ENCODE measurements around the gene TMC7.

The TMC7 gene

DNA sequence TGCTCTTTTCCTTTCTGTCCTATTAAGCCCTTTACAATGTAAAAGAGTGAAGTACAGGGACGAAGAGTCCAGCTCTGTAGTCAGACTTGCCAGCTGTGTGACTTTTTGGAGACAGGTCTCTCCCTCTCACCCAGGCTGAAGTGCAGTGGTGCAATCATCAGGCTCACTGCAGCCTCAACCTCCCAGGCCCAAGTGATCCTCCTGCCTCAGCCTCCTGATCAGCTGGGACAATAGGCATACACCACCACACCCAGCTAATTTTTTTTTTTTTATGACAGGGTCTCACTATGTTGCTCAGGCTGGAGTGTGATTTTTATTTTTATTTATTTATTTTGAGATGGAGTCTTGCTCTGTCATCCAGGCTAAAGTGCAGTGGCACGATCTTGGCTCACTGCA, 122.9 kb downstream of the TMC7 start:
- TF ChIP-seq, protein P1, sequence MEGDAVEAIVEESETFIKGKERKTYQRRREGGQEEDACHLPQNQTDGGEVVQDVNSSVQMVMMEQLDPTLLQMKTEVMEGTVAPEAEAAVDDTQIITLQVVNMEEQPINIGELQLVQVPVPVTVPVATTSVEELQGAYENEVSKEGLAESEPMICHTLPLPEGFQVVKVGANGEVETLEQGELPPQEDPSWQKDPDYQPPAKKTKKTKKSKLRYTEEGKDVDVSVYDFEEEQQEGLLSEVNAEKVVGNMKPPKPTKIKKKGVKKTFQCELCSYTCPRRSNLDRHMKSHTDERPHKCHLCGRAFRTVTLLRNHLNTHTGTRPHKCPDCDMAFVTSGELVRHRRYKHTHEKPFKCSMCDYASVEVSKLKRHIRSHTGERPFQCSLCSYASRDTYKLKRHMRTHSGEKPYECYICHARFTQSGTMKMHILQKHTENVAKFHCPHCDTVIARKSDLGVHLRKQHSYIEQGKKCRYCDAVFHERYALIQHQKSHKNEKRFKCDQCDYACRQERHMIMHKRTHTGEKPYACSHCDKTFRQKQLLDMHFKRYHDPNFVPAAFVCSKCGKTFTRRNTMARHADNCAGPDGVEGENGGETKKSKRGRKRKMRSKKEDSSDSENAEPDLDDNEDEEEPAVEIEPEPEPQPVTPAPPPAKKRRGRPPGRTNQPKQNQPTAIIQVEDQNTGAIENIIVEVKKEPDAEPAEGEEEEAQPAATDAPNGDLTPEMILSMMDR (conservative IDR thresholded peaks at IDR 0.05; ENCODE audit: control insufficient read depth, insufficient read depth, low read depth, low read length), result no peak

DNA sequence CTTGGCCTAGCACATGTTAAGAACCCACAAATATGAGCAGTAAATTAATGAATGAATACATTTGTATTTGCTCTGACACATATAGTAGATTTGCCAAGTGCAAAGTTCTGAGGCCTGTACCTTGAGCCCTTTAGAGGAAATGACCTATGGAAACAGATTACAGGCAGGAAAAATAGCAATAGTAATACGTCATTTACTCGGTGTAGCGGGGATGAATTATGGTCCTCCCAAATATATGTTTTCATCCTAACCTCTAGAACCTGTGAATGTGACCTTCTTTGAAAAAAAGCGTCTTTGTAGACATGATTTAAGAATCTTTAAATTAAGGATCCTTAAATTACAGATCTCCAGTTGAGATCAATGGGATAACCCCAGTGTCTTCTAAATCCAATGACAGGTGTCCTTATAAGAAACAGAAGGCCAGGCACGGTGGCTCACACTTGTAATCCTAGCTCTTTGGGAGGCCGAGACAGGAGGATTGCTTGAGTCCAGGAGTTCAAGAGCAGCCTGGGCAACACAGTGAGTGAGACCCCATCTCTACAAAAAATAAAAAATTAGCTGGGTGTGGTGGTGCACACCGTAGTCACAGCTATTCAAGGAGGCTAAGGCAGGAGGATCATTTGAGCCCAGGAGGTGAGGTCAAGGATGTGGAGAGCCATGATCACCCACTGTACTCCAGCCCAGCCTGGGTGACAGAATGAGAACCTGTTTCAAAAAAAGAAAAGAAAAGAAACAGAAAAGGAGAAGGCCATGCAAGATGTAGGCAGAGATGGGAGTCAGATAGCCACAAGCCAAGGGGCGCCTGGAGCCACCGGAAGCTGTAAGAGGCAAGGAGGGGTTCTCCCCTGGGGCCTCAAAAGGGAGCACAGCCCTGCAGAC, 124.9 kb downstream of the TMC7 start:
- TF ChIP-seq, protein P1 (conservative IDR thresholded peaks at IDR 0.05; ENCODE audit: control insufficient read depth, insufficient read depth, low read depth, low read length), result no peak
- H3K4me3 ChIP-seq (ENCODE audit: control insufficient read depth, low read depth, low read length), result no peak overlapping the region
- no peak for DNase-seq (ENCODE audit: low read depth)

More for the DNA sequence above, 122.9 kb downstream of the TMC7 start:
- DNase-seq (ENCODE audit: low read depth), result no peak
- no peak overlapping the region for H3K4me3 ChIP-seq (ENCODE audit: control insufficient read depth, low read depth, low read length)

DNA sequence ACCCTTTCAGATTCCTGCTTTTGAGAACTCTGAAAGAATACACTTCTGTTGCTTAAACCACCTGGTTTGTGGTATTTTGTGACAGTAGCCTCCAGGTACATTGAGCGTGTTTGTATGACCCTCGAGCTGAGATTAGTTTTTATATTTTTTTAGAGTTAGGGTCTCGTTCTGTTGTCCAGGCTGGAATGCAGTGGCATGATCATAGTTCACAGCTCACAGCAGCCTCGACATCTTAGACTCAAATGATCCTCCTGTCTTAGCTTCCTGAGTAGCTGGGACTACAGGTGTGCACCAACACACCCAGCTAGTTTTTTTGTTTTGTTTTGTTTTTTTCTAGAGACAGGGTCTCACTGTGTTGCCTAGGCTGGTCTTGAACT, 125.5 kb downstream of the TMC7 start:
- no peak overlapping the region for H3K4me3 ChIP-seq (ENCODE audit: control insufficient read depth, low read depth, low read length)
- no peak for DNase-seq (ENCODE audit: low read depth)
- TF ChIP-seq, protein P1 (conservative IDR thresholded peaks at IDR 0.05; ENCODE audit: control insufficient read depth, insufficient read depth, low read depth, low read length), result no peak

DNA sequence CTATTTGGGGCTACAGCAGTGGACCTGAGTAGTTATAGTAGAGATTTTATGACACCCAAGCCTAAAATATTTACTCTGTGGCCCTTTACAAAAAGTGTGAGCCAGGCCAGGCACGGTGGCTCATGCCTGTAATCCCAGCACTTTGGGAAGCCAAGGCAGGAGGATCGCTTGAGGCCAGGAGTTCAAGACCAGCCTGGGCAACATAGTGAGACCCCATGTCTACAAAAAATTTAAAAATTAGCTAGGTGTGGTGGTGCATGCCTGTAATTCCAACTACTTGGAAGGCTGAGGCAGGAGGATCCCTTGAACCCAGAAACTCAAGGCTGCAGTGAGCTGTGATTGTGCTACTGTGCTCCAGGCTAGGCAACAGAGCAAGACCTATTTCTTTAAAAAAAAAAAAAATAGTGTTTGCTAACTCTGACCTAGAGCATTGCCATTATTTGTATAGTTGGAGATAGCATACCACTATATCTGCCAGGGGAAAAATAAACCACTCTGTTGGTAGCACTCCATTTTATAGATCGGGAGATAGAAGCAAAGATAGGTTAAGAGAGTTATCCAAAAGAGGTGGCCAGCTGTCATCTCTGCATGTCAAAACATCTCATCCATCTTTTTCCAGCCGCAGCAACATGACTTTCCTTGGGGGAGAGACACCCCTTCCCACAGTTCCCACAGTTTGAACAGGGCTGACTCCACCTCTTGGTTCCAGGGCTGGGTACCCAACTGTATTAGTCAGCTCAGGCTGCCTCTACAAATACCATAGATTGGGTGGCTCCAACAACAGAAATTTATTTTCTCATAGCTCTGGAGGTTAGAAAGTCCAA, 127.0 kb downstream of the TMC7 start:
- H3K4me3 ChIP-seq (ENCODE audit: control insufficient read depth, low read depth, low read length), result no peak overlapping the region
- TF ChIP-seq, protein P1 (conservative IDR thresholded peaks at IDR 0.05; ENCODE audit: control insufficient read depth, insufficient read depth, low read depth, low read length), result no peak
- DNase-seq (ENCODE audit: low read depth), result no peak

DNA sequence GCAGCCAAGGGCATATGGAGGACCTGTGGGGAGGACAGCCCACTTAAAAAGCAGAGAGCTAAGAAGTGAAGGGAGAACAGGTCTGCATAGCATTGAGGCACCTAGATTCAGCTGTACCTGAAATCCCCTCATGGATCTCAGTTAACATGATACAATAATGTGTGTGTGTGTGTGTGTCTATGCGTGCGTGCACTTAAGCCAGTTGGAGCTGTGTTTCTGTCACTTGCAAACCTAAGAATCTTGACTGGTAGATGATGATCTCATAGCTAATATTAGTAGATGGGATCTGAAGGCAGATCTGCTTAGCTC, 128.3 kb downstream of the TMC7 start:
- TF ChIP-seq, protein P1 (conservative IDR thresholded peaks at IDR 0.05; ENCODE audit: control insufficient read depth, insufficient read depth, low read depth, low read length), result no peak
- DNase-seq (ENCODE audit: low read depth), result no peak
- H3K4me3 ChIP-seq (ENCODE audit: control insufficient read depth, low read depth, low read length), result no peak overlapping the region
